G401 (cell line): ENCODE measurements around the gene IRX2. TPM values are rescaled to one million over a fixed set of nuclear protein-coding genes. Genes with fewer than 3 reads are reported as not detected.

Experiments used
- DNase-seq: peaks from one replicate; pipeline ENCODE4 v3.0.0-alpha.2; 2015; ENCODE audit warnings: low spot score
- in situ Hi-C: cut with HindIII; loops from 2 replicates; pipeline ENCODE4 v1.10.0; 2016; ENCODE audit warnings: low sequenced_read_pairs, mixed read lengths
- total RNA-seq: library from RNA; depleted of rRNA; stranded (reverse); fragments of >200 nt; shearing (Covaris generic); gene quantifications from 2 replicates; pipeline ENCODE4 v1.2.3, GENCODE V29; 2014

IRX2 gene
- total RNA-seq, 1 experiment from 2014 or later: not detected

- DNase-seq: no peak
- in situ Hi-C loops: no loop called here
Measured at GRCh38 chr5:2746561-2747032, 4.9 kb downstream of the IRX2 start.

GRCh38 chr5:2744485-2744884 lies 7.0 kb downstream of the IRX2 start:
- DNase-seq: no peak
- in situ Hi-C loops: no loop called here

GRCh38 chr5:2742921-2743679 lies 8.4 kb downstream of the IRX2 start:
- no peak for DNase-seq
- in situ Hi-C loops: no loop called here

GRCh38 chr5:2741956-2742355 lies 9.5 kb downstream of the IRX2 start:
- DNase-seq: no peak
- in situ Hi-C loops: no loop called here

- no peak for DNase-seq
- in situ Hi-C loops: no loop called here
Measured at GRCh38 chr5:2740876-2741555, 10.5 kb downstream of the IRX2 start.

GRCh38 chr5:2740051-2740875 lies 11.2 kb downstream of the IRX2 start:
- DNase-seq: no peak
- in situ Hi-C loops: no loop called here

- in situ Hi-C loops: no loop called here
- no peak for DNase-seq
Measured at GRCh38 chr5:2739360-2740050, 12.0 kb downstream of the IRX2 start.

GRCh38 chr5:2738700-2739359 lies 12.6 kb downstream of the IRX2 start:
- in situ Hi-C loops: no loop called here
- DNase-seq: no peak

- in situ Hi-C loops: no loop called here
- no peak for DNase-seq
Measured at GRCh38 chr5:2738156-2738699, 13.2 kb downstream of the IRX2 start.

- in situ Hi-C loops: no loop called here
- DNase-seq: no peak
Measured at GRCh38 chr5:2737273-2738155, 14.0 kb downstream of the IRX2 start.

GRCh38 chr5:2736872-2737271 lies 14.6 kb downstream of the IRX2 start:
- in situ Hi-C loops: no loop called here
- DNase-seq: no peak

- in situ Hi-C loops: no loop called here
- no peak for DNase-seq
Measured at GRCh38 chr5:2735996-2736395, 15.5 kb downstream of the IRX2 start.

- in situ Hi-C loops: no loop called here
- no peak for DNase-seq
Measured at GRCh38 chr5:2732850-2733249, 18.6 kb downstream of the IRX2 start.

- in situ Hi-C loops: no loop called here
- no peak for DNase-seq
Measured at GRCh38 chr5:2732004-2732403, 19.5 kb downstream of the IRX2 start.

- in situ Hi-C loops: no loop called here
Measured at GRCh38 chr5:2729189-2729588, 22.3 kb downstream of the IRX2 start.

GRCh38 chr5:2727550-2727949 lies 23.9 kb downstream of the IRX2 start:
- in situ Hi-C loops: no loop called here
- no peak for DNase-seq

More at GRCh38 chr5:2729189-2729588, 22.3 kb downstream of the IRX2 start:
- DNase-seq: no peak

- in situ Hi-C loops: no loop called here
- DNase-seq: no peak
Measured at GRCh38 chr5:2725980-2726765, 25.3 kb downstream of the IRX2 start.
